CD4-positive, alpha-beta T cell treated with Interferon gamma for 1 hour (primary cell): ENCODE results near the gene EBLN1.
"Not testable (repeated sequence)": the region's sequence is repeated elsewhere in the genome, so short reads cannot be mapped to it uniquely, and the experiment has no call there.

ENCODE experiments used
- DNase-seq: peaks from one replicate; pipeline ENCODE4 v3.0.0-alpha.2; 2020

EBLN1 gene

DNA sequence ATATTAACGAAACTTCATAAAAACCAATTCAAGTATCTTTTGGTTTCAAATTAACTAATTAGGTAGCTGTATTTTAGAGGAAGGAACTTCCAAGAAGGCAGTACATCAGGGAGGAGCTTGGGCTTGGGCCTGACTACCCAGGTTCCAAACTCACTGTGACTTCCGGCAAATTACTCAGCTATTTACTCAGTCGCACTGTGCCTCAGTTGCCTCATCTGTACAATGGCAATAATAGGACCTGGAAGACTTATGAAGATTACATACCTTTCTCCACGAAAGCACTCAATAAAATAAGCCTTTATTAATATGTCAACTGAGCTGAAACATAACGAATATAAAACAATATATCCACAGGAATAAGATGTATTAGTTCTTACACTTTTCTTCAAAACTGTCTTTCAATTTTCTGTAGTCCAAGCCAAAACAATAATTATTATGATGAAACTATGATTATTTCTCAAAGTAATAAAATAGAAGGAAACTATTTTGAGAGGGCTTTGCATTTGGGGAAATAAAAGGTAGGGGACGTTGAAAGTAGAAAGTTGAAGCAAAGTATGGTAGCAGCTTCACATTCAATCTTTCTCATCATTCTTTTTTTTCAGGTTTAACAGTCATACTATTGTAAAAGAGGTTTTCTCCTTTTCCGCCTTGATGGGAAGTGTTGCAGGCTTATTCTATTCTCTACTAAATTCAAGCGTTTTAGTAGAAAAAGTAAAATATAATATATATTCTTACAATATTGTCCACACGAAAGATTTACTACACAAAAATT is 10.5 kb upstream of the EBLN1 start:
- DNase-seq = no peak

DNA sequence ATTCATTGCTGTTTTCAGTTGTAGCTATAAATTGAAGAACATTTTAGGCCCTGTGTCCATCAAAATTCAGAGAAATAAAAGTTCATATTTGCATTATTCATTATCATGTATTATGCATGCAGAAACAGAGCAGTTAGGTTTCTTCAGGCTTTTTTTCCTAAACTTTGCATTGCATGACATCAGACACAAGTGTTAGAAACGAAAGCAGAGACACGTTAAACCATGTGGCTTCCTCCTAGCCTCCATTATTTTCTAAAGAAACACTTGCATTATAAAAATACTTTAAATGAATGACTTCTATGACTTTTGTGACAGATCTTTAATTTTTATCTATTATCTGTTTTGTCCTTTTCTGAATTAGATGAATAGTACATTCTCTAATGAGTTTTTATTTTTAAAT is 8.8 kb upstream of the EBLN1 start:
- DNase-seq = no peak

GRCh38 chr10:22222236-22223190 is 4.7 kb upstream of the EBLN1 start:
- DNase-seq = no peak

DNA sequence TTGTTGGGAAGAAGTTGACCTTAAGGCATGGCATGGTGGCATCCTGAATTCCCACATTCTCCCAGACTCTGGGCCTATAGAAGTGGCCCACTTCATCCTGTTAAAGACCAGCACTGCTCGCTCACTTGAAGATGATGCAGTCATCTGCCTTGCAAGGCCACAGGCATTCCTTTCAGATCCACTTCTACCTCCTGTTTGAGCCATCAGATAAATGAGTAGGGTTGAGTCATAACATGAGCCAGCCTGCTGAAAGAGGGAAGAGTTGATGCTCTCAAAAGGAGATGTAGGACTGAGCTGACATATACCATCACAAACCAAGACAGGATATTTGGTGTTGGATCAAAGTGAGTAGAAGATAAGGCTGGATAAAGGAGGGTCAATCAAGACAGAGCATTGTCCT is 1.5 kb upstream of the EBLN1 start:
- DNase-seq = no peak

GRCh38 chr10:22218448-22218847 is 633 bp upstream of the EBLN1 start:
- no peak for DNase-seq

DNA sequence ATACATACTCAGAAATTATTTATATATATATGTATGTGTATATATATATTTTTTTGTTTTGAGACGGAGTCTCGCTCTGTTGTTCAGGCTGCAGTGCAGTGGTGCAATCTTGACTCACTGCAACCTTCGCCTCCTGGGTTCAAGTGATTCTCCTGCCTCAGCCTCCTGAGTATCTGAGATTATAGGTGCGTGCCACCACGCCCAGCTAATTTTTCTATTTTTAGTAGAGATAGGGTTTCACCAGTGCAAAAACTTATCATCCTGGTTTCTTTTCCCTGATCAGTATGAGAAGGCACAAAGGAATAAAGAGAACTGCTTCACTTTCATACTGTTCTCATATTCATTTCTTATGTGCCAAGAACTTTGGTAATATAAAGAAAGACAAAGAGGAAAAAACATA is 731 bp downstream of the EBLN1 start:
- not testable (repeated sequence) for DNase-seq

DNA sequence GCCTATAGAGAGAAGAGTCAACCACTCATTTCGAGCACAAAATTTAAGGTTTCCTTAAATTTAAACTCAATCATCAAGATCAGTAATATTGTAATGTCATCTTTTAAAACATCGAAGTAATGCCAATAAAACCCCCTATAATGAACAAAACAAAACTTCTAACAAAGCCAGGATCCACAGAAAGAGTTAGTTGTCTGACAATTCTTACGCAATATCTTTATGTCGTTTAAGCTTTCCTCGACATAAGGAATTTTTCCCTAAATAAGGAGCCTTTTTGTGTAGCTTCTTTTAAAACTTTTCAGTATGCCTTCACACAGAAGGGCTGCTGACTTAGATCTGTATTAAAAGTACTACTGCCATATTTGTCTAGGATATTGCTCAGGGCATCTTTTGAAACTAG is 7.5 kb downstream of the EBLN1 start:
- no peak for DNase-seq

DNA sequence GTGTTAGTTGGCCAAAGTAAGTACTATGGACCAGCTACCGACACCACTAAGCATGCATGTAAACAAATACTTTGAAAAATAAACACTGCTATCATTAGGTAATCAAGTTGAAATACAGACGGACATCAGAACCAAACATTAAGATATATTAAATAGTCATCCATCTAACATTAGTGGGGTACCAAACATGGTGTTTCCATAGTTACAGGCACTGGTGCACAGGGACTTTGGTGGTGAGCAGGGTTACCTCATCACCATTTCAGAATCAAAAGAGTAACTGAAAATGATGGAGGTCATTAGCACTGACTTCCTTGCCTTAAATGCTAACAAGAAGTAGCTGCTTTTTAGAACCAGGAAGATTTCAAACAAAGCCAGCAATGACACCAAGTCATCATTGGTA is 23.9 kb downstream of the EBLN1 start:
- no peak for DNase-seq

GRCh38 chr10:22185586-22185985 is 32.2 kb downstream of the EBLN1 start:
- no peak for DNase-seq

DNA sequence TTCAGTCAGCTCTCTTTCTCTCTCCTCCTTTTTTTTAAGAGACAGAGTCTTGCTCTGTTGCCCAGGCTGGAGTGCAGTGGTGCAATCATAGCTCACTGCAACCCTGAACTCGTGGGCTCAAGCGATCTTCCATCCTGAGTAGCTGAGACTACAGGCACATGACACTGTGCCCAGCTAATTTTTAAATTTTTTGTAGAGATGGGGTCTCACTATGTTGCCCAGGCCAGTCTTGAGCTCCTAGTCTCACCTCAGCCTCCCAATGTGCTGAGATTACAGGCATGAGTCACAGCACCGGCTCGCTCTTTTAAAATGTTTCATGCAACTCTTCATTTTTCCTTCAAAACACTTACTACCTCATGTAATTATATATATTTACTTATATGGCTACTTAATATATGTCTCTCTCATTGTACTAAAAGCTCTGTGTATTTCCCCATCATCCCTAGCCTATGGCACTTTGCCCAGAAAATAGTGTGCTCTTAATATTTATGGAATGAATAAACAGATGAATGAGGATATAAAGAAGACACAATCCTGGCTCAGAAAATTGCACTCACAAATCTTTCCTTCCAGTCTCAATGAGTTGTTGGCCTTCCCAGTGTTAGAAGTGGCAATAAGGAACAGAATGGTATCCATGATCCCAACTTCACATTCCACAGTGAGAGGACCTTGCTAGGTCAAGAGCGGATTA is 33.9 kb downstream of the EBLN1 start:
- no peak for DNase-seq

GRCh38 chr10:22180724-22181123 is 37.1 kb downstream of the EBLN1 start:
- DNase-seq = no peak

- no peak for DNase-seq
Observed at GRCh38 chr10:22174442-22174841, 43.4 kb downstream of the EBLN1 start.

DNA sequence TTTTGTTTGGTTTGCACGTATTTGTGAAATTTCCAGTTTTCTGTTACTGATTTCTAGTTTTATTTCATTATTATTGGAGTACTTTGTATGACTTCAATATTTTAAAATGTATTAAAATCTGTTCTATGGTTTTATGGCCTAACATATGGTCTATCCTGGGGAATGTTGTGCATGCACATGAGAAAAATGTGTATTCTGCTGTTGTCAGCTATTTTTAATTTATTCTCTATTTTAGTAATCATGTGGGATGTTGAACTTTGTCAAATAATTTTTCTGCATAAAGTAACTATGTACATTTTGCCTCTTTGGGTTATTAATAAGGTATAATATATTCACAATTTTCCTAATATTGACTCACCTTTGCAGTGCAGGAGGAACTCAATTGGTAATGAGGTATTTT is 46.7 kb downstream of the EBLN1 start:
- DNase-seq = no peak

DNA sequence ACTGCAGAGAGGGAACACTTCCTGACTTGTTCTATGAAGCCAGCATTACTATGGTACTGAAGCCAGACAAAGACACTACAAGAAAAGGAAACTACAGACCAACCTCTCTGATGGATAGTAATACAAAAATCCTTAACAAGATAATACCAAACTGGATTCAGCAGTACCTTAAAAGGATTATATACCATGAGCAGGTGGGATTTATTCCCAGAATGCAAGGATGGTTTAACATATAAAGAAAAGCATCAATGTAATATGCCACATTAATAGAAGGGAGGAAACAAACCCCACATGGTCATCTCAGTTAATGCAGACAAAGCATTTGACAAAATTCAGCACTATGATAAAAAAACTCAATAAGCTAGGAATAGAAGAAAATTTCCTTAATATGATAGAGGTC is 47.2 kb downstream of the EBLN1 start:
- DNase-seq = no peak

DNA sequence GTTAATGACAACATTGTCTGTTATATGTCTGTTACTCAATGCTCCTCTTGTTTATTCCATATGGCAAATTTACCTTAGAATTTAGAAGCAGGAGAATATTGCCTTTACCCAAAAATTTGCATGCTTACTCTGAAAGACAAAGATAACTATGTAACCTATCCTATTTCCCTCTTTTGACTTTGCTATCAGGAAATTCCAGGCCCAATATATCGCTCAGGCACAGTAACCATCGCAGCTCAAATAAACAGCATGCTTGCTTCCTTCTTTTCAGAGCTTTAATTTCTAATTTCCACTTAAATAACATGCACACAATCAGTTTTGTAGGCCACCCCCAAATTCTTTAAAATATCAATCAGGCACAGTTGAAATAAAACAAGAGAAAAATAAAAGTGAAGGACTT is 57.8 kb downstream of the EBLN1 start:
- DNase-seq = no peak

GRCh38 chr10:22159180-22159579 is 58.6 kb downstream of the EBLN1 start:
- no peak for DNase-seq
